IMR-90 (cell line): ENCODE results near the gene SMAD2. TPM values are rescaled to one million over a fixed set of nuclear protein-coding genes. Genes with fewer than 3 reads are reported as not detected.

Experiments
- ATAC-seq: fragments of 200-7000 bp; cut with Tn5 transposase; 2 replicates; pipeline ENCODE4 v1.9.1; 2020; ENCODE audit warnings: low read depth, mild to moderate bottlenecking, moderate library complexity
- BruUV-seq: library from RNA; stranded (reverse); fragments of 400-500 nt; replicated peaks from 2 replicates; lab custom pipeline; 2021; lab: Mats Ljungman, UMichigan
- CTCF ChIA-PET: fragments of 300-600 bp; formaldehyde crosslinking; extraction: SDS; loops from one replicate; lab custom pipeline; 2021; ENCODE audit warnings: antibody characterized with exemption; lab: Yijun Ruan, JAX
- POLR2A ChIA-PET: fragments of 300-600 bp; sonication (Branson Sonifier 250); formaldehyde crosslinking; loops from one replicate; lab custom pipeline; 2022; ENCODE audit warnings: antibody characterized with exemption; ENCODE audit not compliant: unreplicated experiment; lab: Charles Lee
- DNase-seq: peaks from one replicate; pipeline ENCODE4 v3.0.0; 2013
- H2AFZ ChIP-seq: replicated peaks from 2 replicates; pipeline ENCODE3; 2013; ENCODE audit warnings: low read length, mild to moderate bottlenecking; ENCODE audit not compliant: poor library complexity
- H2AK5ac ChIP-seq: 2 replicates; pipeline ENCODE4 v1.6.1; 2013; ENCODE audit warnings: low read depth, low read length, inconsistent platforms
- H2AK9ac ChIP-seq: replicated peaks from 2 replicates; pipeline ENCODE3; 2013; ENCODE audit warnings: mild to moderate bottlenecking, low read depth, low read length, moderate library complexity; ENCODE audit not compliant: poor library complexity
- H2BK120ac ChIP-seq: 2 replicates; pipeline ENCODE4 v1.6.1; 2013; ENCODE audit warnings: low read depth, low read length, inconsistent platforms
- H2BK15ac ChIP-seq: 3 replicates; pipeline ENCODE4 v1.6.1; 2013; ENCODE audit warnings: low read depth, low read length, inconsistent platforms
- H2BK20ac ChIP-seq: 2 replicates; pipeline ENCODE4 v1.6.1; 2013; ENCODE audit warnings: low read depth, mild to moderate bottlenecking, inconsistent platforms, low read length, moderate library complexity
- H2BK5ac ChIP-seq: 2 replicates; pipeline ENCODE4 v1.6.1; 2013; ENCODE audit warnings: mild to moderate bottlenecking, low read depth, low read length, inconsistent platforms; ENCODE audit not compliant: poor library complexity, severe bottlenecking
- H3K14ac ChIP-seq: replicated peaks from 2 replicates; pipeline ENCODE4 v1.6.1; 2013; ENCODE audit warnings: low read depth, low read length, inconsistent platforms
- H3K18ac ChIP-seq: 2 replicates; pipeline ENCODE4 v1.6.1; 2013; ENCODE audit warnings: low read depth, low read length, control low read depth
- H3K23ac ChIP-seq: 2 replicates; pipeline ENCODE4 v1.6.1; 2013; ENCODE audit warnings: low read depth, low read length, inconsistent platforms
- H3K27ac ChIP-seq: 2 replicates; pipeline ENCODE4 v1.5.1; 2013; ENCODE audit warnings: mild to moderate bottlenecking, control low read depth, low read length; ENCODE audit not compliant: insufficient read depth
- H3K27me3 ChIP-seq: 2 replicates; pipeline ENCODE4 v1.6.1; 2013; ENCODE audit warnings: low read length; ENCODE audit not compliant: control insufficient read depth, insufficient read depth
- H3K36me3 ChIP-seq: 2 replicates; pipeline ENCODE4 v1.6.1; 2013; ENCODE audit warnings: low read length, mixed read lengths; ENCODE audit not compliant: control insufficient read depth, insufficient read depth
- H3K4ac ChIP-seq: 2 replicates; pipeline ENCODE4 v1.6.1; 2013; ENCODE audit warnings: low read depth, low read length, inconsistent platforms
- H3K4me1 ChIP-seq: 2 replicates; pipeline ENCODE4 v1.6.1; 2013; ENCODE audit warnings: low read length, mixed read lengths; ENCODE audit not compliant: control insufficient read depth, insufficient read depth
- H3K4me2 ChIP-seq: 2 replicates; pipeline ENCODE4 v1.6.1; 2013; ENCODE audit warnings: low read depth, mild to moderate bottlenecking, control low read depth, low read length, moderate library complexity
- H3K4me3 ChIP-seq: 2 replicates; pipeline ENCODE4 v1.5.1; 2013; ENCODE audit warnings: low read depth, mild to moderate bottlenecking, control low read depth, low read length, moderate library complexity; ENCODE audit not compliant: insufficient read depth
- H3K56ac ChIP-seq: 2 replicates; pipeline ENCODE4 v1.6.1; 2013; ENCODE audit warnings: low read length, inconsistent platforms; ENCODE audit not compliant: insufficient read depth; ENCODE audit errors: extremely low read depth
- H3K79me1 ChIP-seq, 2 experiments: 2 replicates each; pipeline ENCODE4 v1.6.1; 2013; ENCODE audit warnings: low read length in 2 of 2, inconsistent platforms in 1 of 2, low read depth in 1 of 2
- H3K9ac ChIP-seq: 2 replicates; pipeline ENCODE4 v1.6.1; 2013; ENCODE audit warnings: low read depth, low read length, control low read depth
- H3K9me1 ChIP-seq: 2 replicates; pipeline ENCODE4 v1.6.1; 2013; ENCODE audit warnings: low read length, inconsistent platforms; ENCODE audit not compliant: insufficient read depth
- H3K9me3 ChIP-seq: 2 replicates; pipeline ENCODE4 v1.6.1; 2013; ENCODE audit warnings: low read length; ENCODE audit not compliant: control insufficient read depth, insufficient read depth
- H4K20me1 ChIP-seq: 2 replicates; pipeline ENCODE4 v1.6.1; 2013; ENCODE audit warnings: low read length, inconsistent platforms; ENCODE audit not compliant: insufficient read depth
- H4K5ac ChIP-seq: 2 replicates; pipeline ENCODE4 v1.6.1; 2013; ENCODE audit warnings: mild to moderate bottlenecking, low read depth, low read length, control low read depth
- H4K8ac ChIP-seq, 2 experiments: 2 replicates each; pipeline ENCODE4 v1.6.1; 2013; ENCODE audit warnings: low read depth in 2 of 2, low read length in 2 of 2, control low read depth in 1 of 2, inconsistent platforms in 1 of 2
- H4K91ac ChIP-seq: 2 replicates; pipeline ENCODE4 v1.6.1; 2013; ENCODE audit warnings: low read depth, low read length, inconsistent platforms; ENCODE audit not compliant: insufficient read depth
- BHLHE40 ChIP-seq: fragments of 150-350 bp; IDR thresholded peaks from 2 replicates; pipeline ENCODE4 v1.6.1; 2016; ENCODE audit warnings: mild to moderate bottlenecking, low read depth, low read length
- MAFK ChIP-seq: IDR thresholded peaks from 2 replicates; pipeline ENCODE4 v1.6.1; 2012; ENCODE audit warnings: low read depth, low read length, improper control_type of control experiment
- RFX5 ChIP-seq: IDR thresholded peaks from 2 replicates; pipeline ENCODE4 v1.8.0; 2012; ENCODE audit warnings: low read depth, mild to moderate bottlenecking, low read length, moderate library complexity
- WGBS, 2 experiments: methylation state at CpG; one replicate each; pipeline versions ENCODE4 v1.1.5 to v1.1.7; 2013; ENCODE audit warnings: missing lambda C conversion rate in 2 of 2; ENCODE audit not compliant: insufficient read length in 1 of 2; ENCODE audit errors: extremely low coverage in 2 of 2; 5-methylcytosine and 5-hydroxymethylcytosine counted together
- dilution Hi-C: fragments of 300-500 bp; cut with HindIII; formaldehyde crosslinking; loops from one replicate; pipeline ENCODE4 v1.14.3; 2018; ENCODE audit warnings: low sequenced_read_pairs; ENCODE audit not compliant: unreplicated experiment
- in situ Hi-C: fragments of 300-500 bp; cut with MboI; formaldehyde crosslinking; loops from 3 replicates; pipeline ENCODE4 v1.14.3; 2019; ENCODE audit warnings: low sequenced_read_pairs, inconsistent platforms, mixed read lengths
- intact Hi-C: fragments of 100-400 bp; cut with micrococcal nuclease; formaldehyde crosslinking; loops from 2 replicates; pipeline ENCODE4 v1.10.0; 2022
- polyA plus RNA-seq, 3 experiments: library from polyadenylated mRNA; depleted of rRNA; stranded (reverse); fragments of >200 nt; gene quantifications; 2 replicates each; pipeline ENCODE4 v1.2.3, GENCODE V29; 2012; ENCODE audit warnings: low replicate concordance in 1 of 3
- total RNA-seq: library from RNA; depleted of rRNA; stranded (reverse); fragments of >200 nt; gene quantifications from 2 replicates; pipeline ENCODE4 v1.2.3, GENCODE V29; 2012

SMAD2 gene
- total and polyA plus RNA-seq, 2 of the 4 experiments (the other 2 are of a cell fraction) = 41.7 to 171 TPM

GRCh38 chr18:47838396-47838795 is 92.1 kb downstream of the SMAD2 start:
- H2BK5ac ChIP-seq = no peak overlapping the region
- dilution Hi-C loops (no loop called here), intact Hi-C loops (no loop called here), in situ Hi-C loops (no loop called here)
- H2BK15ac ChIP-seq = no peak overlapping the region
- BruUV-seq = no TSS peak
- no peak overlapping the region for H2BK20ac ChIP-seq
- no peak overlapping the region for H3K4me2 ChIP-seq
- no peak overlapping the region for H3K56ac ChIP-seq
- no peak overlapping the region for H2AK9ac ChIP-seq
- ChIA-PET CTCF (interaction anchor here (1.2 kb wide), 1 partner anchor 41 kb away, joined by 3 read pairs; no protein-coding TSS in a partner anchor), POLR2A (no interaction called here)
- H2AK5ac ChIP-seq = no peak overlapping the region
- H3K9me3 ChIP-seq = no peaks in the 10 kb centered on the region
- H3K4me3 ChIP-seq = no peak overlapping the region
- peaks cover 12% of the 10 kb centered on the region for H3K36me3 ChIP-seq
- no peak overlapping the region for H2BK120ac ChIP-seq
- TF ChIP-seq RFX5 (no peak), BHLHE40 (no peak), MAFK (peak; percentile 48; the same call in 1 of the 2 replicates)
- H3K27ac ChIP-seq = no peak overlapping the region
- no peaks in the 10 kb centered on the region for H3K27me3 ChIP-seq
- no peak overlapping the region for H4K5ac ChIP-seq
- no peaks in the 10 kb centered on the region; the same call in 1 of the 2 replicates for H3K9me1 ChIP-seq
- H3K4me1 ChIP-seq = no peaks in the 10 kb centered on the region; the same call in 1 of the 2 replicates
- H3K14ac ChIP-seq = no peak overlapping the region
- no peak overlapping the region for H3K23ac ChIP-seq
- DNase-seq (no peak), ATAC-seq (no peak)
- H4K20me1 ChIP-seq = no peaks in the 10 kb centered on the region
- no peak overlapping the region for H3K18ac ChIP-seq
- H4K91ac ChIP-seq = no peak overlapping the region
- no peak overlapping the region for H3K4ac ChIP-seq
- H4K8ac ChIP-seq = no peak overlapping the region
- no peak overlapping the region for H2AFZ ChIP-seq
- WGBS, 2 experiments = 93% methylated on average over 2 of the region's 4 CpGs; no CpG with 5 or more reads in 1 of the 2 experiments
- 0 out of 4 replicates have a peak, but pooled peaks cover 0 to 5% of the 10 kb centered on the region in 2 experiments for H3K79me1 ChIP-seq
- H3K9ac ChIP-seq = no peak overlapping the region
